Measurements from ENCODE around the gene PTGER1. TPM values are rescaled to one million over a fixed set of nuclear protein-coding genes. Genes with fewer than 3 reads are reported as not detected.

The PTGER1 gene
- total and polyA plus RNA-seq, 10 of the 15 experiments (the other 5 are each of a cell fraction or from before 2014, with no cell fraction given): not detected

GRCh38 chr19:14472202-14472938 is 2.8 kb downstream of the PTGER1 start (continued):
- TF ChIP-seq CTCF (IDR thresholded peaks at IDR 0.05 in 2 of 3, conservative IDR thresholded peaks at IDR 0.05 in 1 of 3; ENCODE audit: control insufficient read depth in 2 of 3, extremely low read depth in 1 of 3, insufficient read depth in 1 of 3, low read depth in 3 of 3, low read length in 3 of 3): peak; percentile 77 to 99 (median 80)
- TF ChIP-seq BACH1 (IDR thresholded peaks at IDR 0.05; ENCODE audit: borderline replicate concordance): peak; percentile 50

DNA sequence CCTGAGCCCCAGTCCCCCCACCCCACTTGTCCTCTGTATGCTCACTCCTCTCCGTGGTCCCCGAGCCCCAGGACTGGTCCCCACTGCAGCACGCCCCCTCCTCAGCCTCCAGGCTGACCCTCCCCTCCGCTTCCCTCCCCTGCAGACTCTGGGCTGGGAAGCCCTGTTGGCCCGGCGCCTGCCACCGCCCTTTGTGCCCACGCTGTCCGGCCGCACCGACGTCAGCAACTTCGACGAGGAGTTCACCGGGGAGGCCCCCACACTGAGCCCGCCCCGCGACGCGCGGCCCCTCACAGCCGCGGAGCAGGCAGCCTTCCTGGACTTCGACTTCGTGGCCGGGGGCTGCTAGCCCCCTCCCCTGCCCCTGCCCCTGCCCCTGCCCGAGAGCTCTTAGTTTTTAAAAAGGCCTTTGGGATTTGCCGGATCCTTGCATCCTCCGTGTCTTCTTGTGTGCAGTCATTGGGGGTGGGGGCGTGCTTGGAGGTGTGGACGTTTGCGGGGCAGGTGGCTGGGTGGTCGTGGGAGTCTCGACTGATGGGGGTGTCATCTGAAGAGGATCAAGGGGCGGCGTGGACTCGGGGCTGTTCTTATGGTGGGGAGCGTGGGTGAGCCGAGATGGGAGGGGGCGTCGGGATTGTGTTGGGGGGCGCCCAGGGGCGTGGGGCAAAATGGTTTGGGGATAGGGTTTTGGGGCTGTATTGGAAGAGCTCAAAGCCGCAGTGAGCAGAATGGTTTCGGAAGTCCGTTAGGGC is 3.5 kb downstream of the PTGER1 start:
- ChIA-PET CTCF (interaction anchor here (0.6 to 2.0 kb wide), 14 partner anchors 9 to 335 kb away, joined by 3 to 15 read pairs (median 4); partner anchors contain the start of gene PKN1), SMC1A (ENCODE audit: uncharacterized antibody, unreplicated experiment) (interaction anchor here (0.7 kb wide), 1 partner anchor 110 kb away, joined by 3 read pairs; no protein-coding TSS in a partner anchor), RAD21 (ENCODE audit: unreplicated experiment) (interaction anchor here (0.9 to 1.4 kb wide), 2 partner anchors 41 to 110 kb away, joined by 3 to 4 read pairs; no protein-coding TSS in a partner anchor), POLR2A (no interaction called here)
- no peak overlapping the region for H2AFZ ChIP-seq (ENCODE audit: control insufficient read depth, low read depth, low read length)
- intact Hi-C loops (cut with micrococcal nuclease; ENCODE audit: unreplicated experiment): loop anchor here (5.0 to 10.0 kb wide), 3 partner anchors 39 to 117 kb away; partner anchors contain the start of genes DDX39A and PKN1
- peaks cover 5 to 6% of the 10 kb centered on the region in 2 experiments; a peak in 3 of 4 replicates for H3K27me3 ChIP-seq (replicated peaks in 1 of 2; ENCODE audit: control insufficient read depth in 2 of 2, insufficient read depth in 2 of 2, low read length in 1 of 2)
- H4K20me1 ChIP-seq (ENCODE audit: control insufficient read depth, insufficient read depth): no peaks in the 10 kb centered on the region; the same call in 1 of the 2 replicates
- no peaks in the 10 kb centered on the region for H3K4me1 ChIP-seq (ENCODE audit: control insufficient read depth, insufficient read depth, low read length)
- no peaks in the 10 kb centered on the region for H3K79me2 ChIP-seq (ENCODE audit: control insufficient read depth, insufficient read depth, low read length)
- no peak for DNase-seq (ENCODE audit: low read depth, low spot score)
- H3K9ac ChIP-seq (ENCODE audit: control insufficient read depth, insufficient read depth, low read length): no peak overlapping the region
- BruUV-seq (replicated peaks): no TSS peak
- H3K36me3 ChIP-seq (ENCODE audit: control insufficient read depth in 2 of 2, insufficient read depth in 2 of 2, low read length in 1 of 2): peaks cover 3 to 7% of the 10 kb centered on the region in 2 experiments; a peak in 3 of 4 replicates
- FAIRE-seq: no peak
- H3K4me3 ChIP-seq: no peak overlapping the region
- in situ Hi-C loops (cut with MboI): no loop called here
- H3K9me3 ChIP-seq (replicated peaks; ENCODE audit: control insufficient read depth, insufficient read depth, low read length): no peaks in the 10 kb centered on the region
- H3K4me2 ChIP-seq (ENCODE audit: control insufficient read depth, insufficient read depth): no peak overlapping the region
- no peak overlapping the region for H3K27ac ChIP-seq (ENCODE audit: control insufficient read depth, insufficient read depth)
- 80% methylated on average over 33 of the region's 46 CpGs for WGBS (ENCODE audit: insufficient coverage, insufficient replicate concordance, low lambda C conversion rate, missing lambda C conversion rate)
- TF ChIP-seq IKZF2 (IDR thresholded peaks at IDR 0.05): no peak
- no peak for TF ChIP-seq TBL1XR1 (IDR thresholded peaks at IDR 0.05; ENCODE audit: low read depth, low read length)
- no peak for TF ChIP-seq JUND (IDR thresholded peaks at IDR 0.05; ENCODE audit: low read depth, low read length)
- TF ChIP-seq NR2C1 (IDR thresholded peaks at IDR 0.05): no peak
- TF ChIP-seq PML (IDR thresholded peaks at IDR 0.05; ENCODE audit: low read length): no peak
- TF ChIP-seq TCF12 (IDR thresholded peaks at IDR 0.05; ENCODE audit: low read depth, low read length): no peak
- no peak for TF ChIP-seq GABPA (IDR thresholded peaks at IDR 0.05; ENCODE audit: low read depth)
- no peak for TF ChIP-seq CHD1 (IDR thresholded peaks at IDR 0.05; ENCODE audit: low read depth, low read length)
- TF ChIP-seq KDM1A (IDR thresholded peaks at IDR 0.05; ENCODE audit: borderline replicate concordance): no peak
- no peak for ATAC-seq

Measured in GM12878 (cell line).